NCI-H1417 (cell line): ENCODE measurements around the gene XBP1.
"Not testable (repeated sequence)": the region's sequence is repeated elsewhere in the genome, so short reads cannot be mapped to it uniquely, and the experiment has no call there.

Source experiments
- DNase-seq, 3 experiments: peaks; one replicate each; lab custom pipeline; 2025; lab: John Stamatoyannopoulos, UW

Gene XBP1

GRCh38 chr22:28817919-28818859 is 17.8 kb upstream of the XBP1 start:
- DNase-seq = peak; percentile 22 to 56 (median 50)

DNA sequence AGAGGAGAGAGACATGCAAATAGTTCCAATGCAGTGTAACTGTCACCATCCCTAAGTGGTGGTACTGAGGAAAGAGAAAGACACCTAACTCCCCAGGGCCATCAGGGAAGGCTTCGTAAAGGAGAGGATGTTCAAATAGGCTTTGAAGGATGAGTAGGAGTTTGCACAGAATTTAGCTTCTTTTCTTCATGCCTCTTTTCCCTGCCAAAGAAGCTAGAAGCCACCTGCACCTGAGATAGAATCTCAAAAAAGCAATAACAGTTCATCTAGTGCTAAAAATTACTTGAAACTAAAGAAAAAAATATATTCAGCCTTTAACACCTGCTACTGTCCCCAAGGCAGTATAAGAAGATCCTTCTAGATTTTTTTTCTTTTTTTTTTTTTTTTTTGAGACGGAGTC is 16.7 kb upstream of the XBP1 start:
- DNase-seq = no peak

DNA sequence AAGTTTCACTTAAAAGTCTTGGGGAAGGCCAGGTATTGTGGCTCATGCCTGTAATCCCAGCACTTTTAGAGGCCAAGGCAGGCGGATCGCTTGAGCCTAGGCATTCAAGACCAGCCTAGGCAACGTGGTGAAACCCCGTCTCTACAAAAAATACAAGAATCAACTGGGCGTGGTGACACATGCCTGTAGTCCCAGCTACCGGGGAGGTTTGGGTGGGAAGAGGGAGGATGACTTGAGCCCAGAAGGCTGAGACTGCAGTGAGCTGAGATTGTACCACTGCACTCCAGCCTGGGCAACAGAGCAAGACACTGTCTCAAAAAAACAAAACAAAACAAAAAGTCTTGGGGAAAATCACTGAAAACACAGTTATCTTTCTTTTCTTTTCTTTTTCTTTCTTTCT is 15.4 kb upstream of the XBP1 start:
- DNase-seq = no peak

- no peak for DNase-seq
Observed at GRCh38 chr22:28815111-28815510, 14.7 kb upstream of the XBP1 start.

- no peak for DNase-seq
Observed at GRCh38 chr22:28813772-28814518, 13.6 kb upstream of the XBP1 start.

- DNase-seq = no peak
Observed at GRCh38 chr22:28812516-28812915, 12.1 kb upstream of the XBP1 start.

- DNase-seq = no peak
Observed at GRCh38 chr22:28810821-28811491, 10.6 kb upstream of the XBP1 start.

- DNase-seq = no peak
Observed at GRCh38 chr22:28808716-28809355, 8.5 kb upstream of the XBP1 start.

DNA sequence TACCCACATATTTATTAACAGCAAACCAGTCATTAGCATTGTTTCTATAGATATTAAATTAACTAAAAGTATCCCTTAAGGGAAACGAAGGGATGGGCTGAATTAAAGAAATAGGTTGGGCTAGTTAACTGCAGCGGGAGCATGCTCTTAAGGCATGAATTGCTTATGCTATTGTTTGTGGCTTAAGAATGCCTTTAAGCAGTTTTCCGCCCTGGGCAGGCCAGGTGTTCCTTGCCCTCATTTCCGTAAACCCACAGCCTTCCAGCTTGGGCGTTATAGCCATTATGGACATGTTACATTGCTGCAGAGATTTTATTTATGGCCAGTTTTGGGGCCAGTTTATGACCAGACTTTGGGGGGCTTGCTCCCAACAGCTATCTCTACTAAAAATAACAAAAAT is 5.1 kb upstream of the XBP1 start:
- not testable (repeated sequence) for DNase-seq

GRCh38 chr22:28802595-28803123 is 2.3 kb upstream of the XBP1 start:
- no peak for DNase-seq

GRCh38 chr22:28801845-28802594 is 1.7 kb upstream of the XBP1 start:
- no peak for DNase-seq

GRCh38 chr22:28799606-28800307 is 612 bp downstream of the XBP1 start:
- peak in 2 of 3 experiments; percentile 71 to 77 for DNase-seq

DNA sequence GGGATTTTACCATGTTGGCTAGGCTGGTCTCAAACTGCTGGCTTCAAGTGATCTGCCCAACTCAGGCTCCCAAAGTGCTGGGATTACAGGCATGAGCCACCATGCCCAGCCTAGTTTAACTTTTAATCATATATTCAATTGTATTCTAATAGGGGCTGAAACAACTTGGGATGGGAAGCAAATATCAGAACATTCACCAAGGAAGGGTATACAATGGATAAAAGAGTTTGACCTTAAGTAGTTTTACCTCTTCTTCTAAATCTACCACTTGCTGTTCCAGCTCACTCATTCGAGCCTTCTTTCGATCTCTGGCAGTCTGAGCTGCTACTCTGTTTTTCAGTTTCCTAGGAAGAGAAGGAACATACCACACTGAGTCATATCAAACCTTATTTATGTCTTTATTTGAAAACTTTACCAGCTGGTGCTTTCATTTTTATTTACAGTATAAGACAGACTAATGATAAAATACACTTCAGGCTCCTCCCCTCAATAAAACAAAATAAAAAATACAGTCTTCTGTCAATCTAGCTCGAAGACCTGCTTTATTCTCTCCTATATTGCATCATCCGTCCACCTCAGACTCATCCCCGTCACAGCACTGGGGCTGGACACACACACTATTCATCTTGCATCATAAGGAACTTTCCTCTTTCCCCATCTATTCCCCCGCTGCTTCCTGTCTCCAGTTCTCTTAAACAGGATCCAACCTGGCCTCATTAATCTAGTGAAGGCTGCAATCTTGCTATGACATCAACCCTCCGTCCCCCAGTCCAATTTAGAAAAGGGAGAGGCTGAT is 1.4 kb downstream of the XBP1 start:
- peak in 1 of 3 experiments; percentile 66 for DNase-seq

GRCh38 chr22:28795932-28796856 is 4.2 kb downstream of the XBP1 start:
- DNase-seq = peak in 1 of 3 experiments; percentile 0

DNA sequence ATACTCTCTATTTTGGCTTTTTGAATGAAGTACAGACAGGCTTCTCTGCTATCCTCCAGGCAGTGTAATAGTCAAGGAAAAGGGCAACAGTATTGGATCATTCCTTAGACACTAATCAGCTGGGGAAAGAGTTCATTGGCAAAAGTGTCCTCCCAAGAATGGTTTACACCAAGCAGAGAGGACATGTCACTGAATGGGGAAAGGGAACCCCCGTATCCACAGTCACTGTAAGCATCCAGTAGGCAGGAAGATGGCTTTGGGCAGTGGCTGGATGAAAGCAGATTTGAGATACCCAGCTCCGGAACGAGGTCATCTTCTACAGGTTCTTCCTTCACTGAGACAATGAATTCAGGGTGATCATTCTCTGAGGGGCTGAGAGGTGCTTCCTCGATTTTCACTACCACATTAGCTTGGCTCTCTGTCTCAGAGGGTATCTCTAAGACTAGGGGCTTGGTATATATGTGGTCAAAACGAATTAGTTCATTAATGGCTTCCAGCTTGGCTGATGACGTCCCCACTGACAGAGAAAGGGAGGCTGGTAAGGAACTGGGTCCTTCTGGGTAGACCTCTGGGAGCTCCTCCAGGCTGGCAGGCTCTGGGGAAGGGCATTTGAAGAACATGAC is 5.2 kb downstream of the XBP1 start:
- no peak for DNase-seq

DNA sequence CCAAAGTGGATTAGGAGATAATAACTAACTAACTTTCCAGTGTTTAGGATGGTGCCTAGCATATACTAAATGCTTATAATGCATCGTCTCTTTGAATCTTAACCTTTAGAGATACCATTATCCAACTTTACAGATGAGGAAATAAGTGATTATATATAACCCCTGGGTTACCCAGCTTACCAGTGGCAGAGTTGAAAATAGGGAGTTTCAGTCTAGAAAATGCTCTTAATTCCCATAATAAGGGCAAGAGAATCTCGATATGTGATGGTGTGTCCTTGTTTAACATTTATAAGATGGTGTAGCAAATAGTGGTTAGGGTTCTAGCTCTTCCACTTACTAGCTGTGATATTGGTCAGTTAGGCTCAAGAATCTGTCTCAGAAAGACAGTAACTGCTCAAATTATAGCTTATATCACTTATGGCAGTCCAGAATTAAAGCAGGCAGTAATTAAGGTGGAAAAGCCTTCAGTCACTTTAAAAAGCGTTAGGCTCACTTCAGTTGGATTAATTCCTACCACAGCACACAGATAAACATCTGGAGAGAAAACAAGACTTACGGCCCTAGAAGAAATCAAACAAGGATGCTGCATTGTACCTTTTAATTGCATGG is 6.3 kb downstream of the XBP1 start:
- DNase-seq = no peak
